Measurements from ENCODE around the gene ATP8B3.

ATP8B3 gene

GRCh38 chr19:1760020-1760419 lies 52.1 kb downstream of the ATP8B3 start:
- DNase-seq (ENCODE audit: insufficient read length, low spot score) (no peak), FAIRE-seq (no peak)

DNA sequence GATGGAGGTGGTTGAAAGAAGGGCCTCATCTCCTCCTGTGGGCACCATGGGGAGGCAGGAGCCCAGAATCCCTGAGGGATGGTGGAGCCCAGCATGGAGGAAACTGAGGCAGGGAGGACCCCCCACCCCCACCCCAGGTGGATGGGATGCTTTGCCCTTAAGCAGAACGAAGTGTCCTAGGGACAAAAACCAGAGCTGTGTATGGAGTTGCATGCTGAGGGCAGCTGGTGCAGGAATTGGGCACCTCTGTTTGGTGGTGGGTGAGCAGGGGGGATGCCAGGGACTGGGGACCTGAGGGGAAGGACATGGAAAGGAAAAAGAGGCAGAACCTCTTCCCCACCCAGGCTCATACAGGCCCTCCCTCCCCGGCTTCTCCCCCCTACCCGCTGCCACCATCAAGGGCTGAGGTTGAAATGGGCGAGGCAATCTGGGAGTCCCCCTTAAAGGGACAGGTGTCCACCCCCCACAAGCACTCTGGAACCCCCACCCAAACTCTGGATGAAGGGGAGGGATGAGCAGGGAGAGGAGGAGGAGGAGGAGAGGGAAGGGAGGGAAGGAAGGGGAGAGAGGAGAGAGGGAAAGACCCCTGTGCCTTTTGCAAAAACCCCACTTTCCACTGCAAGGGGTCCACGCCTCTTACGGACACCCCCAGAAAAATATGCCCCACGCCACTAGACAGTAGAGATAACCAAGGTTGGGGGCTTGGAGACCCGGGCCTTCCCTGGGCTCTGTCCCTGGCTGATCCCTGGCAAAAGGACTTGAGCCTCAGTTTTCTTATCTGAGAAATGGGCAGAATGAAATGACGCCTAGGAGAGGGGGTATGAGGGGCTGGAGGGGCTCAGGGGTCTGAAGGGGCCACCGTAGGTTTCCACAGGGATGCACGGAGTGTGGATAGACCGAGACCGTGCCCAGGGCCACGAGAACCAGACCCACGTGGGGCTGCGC lies 52.8 kb downstream of the ATP8B3 start:
- no peak for DNase-seq (ENCODE audit: insufficient read length, low spot score)
- FAIRE-seq: no peak

- no peak for DNase-seq (ENCODE audit: insufficient read length, low spot score)
- FAIRE-seq: no peak
Observed at GRCh38 chr19:1758231-1758577, 53.9 kb downstream of the ATP8B3 start.

- no peak for FAIRE-seq
- DNase-seq (ENCODE audit: insufficient read length, low spot score): no peak
Observed at GRCh38 chr19:1757468-1758230, 54.4 kb downstream of the ATP8B3 start.

GRCh38 chr19:1756705-1757465 lies 55.2 kb downstream of the ATP8B3 start:
- no peak for FAIRE-seq

DNA sequence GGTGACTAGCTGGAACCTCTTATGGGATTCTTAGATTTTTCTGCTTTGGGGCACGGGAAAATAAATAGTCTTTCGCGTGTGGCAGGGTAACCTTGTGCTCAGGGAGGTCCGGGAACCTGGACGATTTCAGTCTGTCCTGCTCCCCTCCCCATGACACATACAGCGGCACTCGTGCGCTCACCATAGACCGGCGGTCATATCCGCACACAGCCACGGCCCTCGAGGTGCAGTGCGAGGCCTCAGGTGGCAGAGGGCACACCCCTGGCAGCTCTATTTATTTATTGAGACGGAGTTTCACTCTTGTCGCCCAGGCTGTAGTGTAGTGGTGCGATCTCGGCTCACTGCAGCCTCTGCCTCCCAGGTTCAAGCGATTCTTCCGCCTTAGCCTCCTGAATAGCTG lies 55.8 kb downstream of the ATP8B3 start:
- DNase-seq (ENCODE audit: insufficient read length, low spot score) (no peak), FAIRE-seq (no peak)

More at GRCh38 chr19:1756705-1757465, 55.2 kb downstream of the ATP8B3 start:
- no peak for DNase-seq (ENCODE audit: insufficient read length, low spot score)

DNA sequence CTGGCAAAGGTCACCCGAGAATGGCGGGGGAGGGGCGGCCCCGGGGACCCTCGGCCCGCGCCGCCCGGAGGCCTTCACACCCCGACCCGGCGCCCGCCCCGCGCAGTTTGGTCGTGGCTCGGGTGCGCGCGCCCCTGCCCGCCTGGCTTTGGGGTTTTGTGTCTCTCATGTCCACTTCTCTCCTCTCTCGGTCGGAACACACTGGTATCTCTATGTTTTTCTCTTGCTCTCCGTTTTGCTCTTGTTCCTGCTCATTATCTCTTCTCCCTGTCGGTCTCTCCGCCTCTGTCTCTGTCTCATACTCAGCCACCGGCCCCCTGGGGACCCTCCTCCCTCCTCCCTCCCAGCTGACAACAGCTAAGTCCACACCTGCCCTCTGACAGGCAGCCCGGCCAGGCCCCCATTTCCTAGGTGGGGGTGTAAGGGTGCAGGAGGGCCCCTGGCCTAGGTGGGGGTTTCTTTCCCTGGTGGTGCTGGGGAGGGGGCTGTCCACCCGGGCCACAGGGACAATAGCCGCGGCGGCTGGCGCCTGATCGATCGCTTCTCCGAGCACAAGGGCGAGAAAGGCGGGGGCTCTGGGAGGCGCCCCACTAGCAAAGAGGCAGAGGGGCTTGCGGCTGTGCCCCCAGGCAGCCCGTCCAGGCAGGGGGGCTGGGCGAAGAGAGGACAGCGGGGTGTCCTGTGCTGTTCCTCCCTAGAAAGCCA lies 56.5 kb downstream of the ATP8B3 start:
- DNase-seq (ENCODE audit: insufficient read length, low spot score) (no peak), FAIRE-seq (no peak)

- FAIRE-seq: no peak
Observed at GRCh38 chr19:1754636-1755466, 57.2 kb downstream of the ATP8B3 start.

GRCh38 chr19:1754018-1754635 lies 57.9 kb downstream of the ATP8B3 start:
- FAIRE-seq (no peak), DNase-seq (ENCODE audit: insufficient read length, low spot score) (no peak)

More at GRCh38 chr19:1754636-1755466, 57.2 kb downstream of the ATP8B3 start:
- no peak for DNase-seq (ENCODE audit: insufficient read length, low spot score)

GRCh38 chr19:1752757-1753728 lies 59.0 kb downstream of the ATP8B3 start, which contains the start of gene ONECUT3:
Gene ONECUT3, plus strand, starts transcription at chr19:1753506. Its CDS starts 157 bp downstream, at chr19:1753663.
- FAIRE-seq: no peak
- DNase-seq (ENCODE audit: insufficient read length, low spot score): no peak

DNA sequence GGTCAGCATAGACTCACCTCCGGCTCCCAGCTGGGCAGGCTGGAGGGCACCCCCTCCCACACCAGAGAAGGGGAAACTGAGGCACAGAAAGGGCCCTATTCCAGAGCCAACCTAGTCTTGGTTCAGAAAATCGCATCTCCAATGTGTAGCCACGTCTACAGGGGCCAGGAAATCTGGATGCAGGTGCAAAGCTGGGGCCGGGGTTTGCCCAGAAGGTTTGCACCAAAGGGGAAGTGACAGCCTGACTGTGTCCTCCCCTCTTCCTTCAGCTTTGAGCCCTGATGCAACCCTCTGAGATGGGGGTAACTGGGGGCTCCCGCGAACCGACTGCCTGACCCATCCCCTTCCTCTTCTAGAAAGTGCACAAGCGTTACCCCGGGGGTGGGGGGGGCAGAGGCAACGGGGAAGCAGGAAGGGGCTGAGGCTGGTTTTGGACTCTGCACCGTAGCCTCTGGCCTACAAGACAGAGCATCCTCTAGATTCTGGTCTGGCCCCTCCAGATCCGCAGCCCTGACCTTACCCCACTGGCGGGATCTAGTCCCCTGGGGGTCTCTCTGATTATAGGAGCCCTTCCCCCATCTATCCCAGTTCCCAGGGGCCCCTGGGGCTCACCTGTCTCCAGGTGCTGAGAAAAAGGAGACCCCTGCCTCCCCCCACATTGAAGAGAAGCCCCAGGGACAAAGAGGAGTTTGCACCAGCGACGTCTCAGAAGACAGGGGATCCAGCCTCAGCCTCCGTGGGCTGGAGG lies 59.9 kb downstream of the ATP8B3 start:
- FAIRE-seq: no peak
- DNase-seq (ENCODE audit: insufficient read length, low spot score): no peak

DNA sequence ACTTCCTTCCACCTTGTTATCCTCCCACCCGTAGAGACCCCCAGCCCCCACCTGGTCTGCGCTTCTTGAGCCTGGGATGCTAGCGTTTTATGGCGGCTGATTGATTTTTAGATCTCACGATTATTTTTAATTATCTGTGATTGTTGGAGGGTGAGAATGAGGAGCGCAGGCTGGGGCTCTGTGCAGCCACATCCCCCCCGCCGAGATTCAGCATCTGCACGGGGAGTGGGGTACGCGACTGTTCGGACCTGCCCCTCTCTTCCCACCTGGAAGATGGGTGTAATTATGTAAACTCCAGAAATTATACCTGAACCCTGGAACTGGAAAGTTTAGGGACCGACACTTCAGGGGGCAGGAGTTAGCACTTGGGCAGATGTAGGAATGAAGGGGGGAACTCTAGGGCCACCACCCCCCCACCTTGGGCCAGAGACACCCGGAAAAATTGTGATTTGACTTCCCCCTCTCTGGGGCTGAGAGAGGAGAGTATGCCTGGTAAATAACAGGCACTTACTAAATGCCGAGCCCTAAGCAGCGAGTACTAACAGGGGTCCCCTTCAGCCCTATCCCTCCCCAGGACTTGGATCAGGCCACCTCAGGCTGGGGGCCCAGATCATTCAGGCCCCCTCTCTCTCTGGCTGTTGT lies 60.6 kb downstream of the ATP8B3 start:
- FAIRE-seq (no peak), DNase-seq (ENCODE audit: insufficient read length, low spot score) (no peak)

DNA sequence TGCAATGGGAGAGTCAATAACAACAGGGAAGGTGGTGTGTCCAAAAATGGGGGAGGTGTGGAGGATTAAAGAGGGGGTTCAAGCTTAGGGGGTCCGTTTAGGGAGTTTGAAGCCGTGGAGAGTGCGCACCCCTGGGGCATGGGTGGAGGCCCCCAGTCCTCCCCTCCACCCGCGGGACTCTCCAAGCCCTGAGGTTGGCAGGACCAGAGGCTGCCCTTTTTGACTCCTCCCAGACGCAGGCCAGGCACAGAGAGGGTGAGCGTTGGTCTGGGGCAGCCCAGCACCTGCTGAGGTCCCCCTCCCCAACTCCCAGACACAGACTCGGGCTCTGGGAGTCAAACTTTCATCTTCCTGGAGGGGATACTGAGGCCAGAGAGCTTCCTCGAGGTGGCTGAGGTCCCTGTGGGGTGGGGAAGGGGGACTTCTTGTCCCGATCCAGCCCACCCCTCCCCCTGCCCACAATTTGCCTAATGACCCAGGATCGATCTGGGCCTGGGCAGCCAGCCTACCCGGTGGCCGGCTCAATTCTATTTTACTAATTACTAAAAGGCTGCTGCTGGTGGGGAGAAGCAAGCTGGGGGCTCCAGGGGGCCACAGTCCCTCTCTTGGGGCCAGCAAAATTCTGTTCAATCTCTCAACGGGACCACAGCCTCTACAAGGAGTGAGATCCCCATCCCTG lies 61.6 kb downstream of the ATP8B3 start:
- no peak for DNase-seq (ENCODE audit: insufficient read length, low spot score)
- FAIRE-seq: no peak

GRCh38 chr19:1749373-1750342 lies 62.4 kb downstream of the ATP8B3 start:
- FAIRE-seq (no peak), DNase-seq (ENCODE audit: insufficient read length, low spot score) (no peak)

GRCh38 chr19:1748873-1749341 lies 63.2 kb downstream of the ATP8B3 start:
- no peak for DNase-seq (ENCODE audit: insufficient read length, low spot score)
- FAIRE-seq: no peak

Data from GM19239 (cell line).